Effector memory CD8-positive, alpha-beta T cell (primary cell): ENCODE results near the gene PHF2.

Experiments used
- ATAC-seq: fragments of 150-1000 bp; cut with Tn5 transposase; replicated peaks from 2 replicates; pipeline ENCODE4 v1.10.0; 2021; ENCODE audit warnings: mild to moderate bottlenecking, moderate library complexity
- DNase-seq, 3 experiments: peaks; one replicate each; pipeline ENCODE4 v3.0.0; 2021
- H3K27ac Mint-ChIP-seq, 2 donors: one replicate each; pipeline ENCODE4 v1.8.0; 2022; ENCODE audit warnings: mild to moderate bottlenecking in 2 of 2, mixed read lengths in 2 of 2, moderate library complexity in 2 of 2
- H3K27me3 Mint-ChIP-seq, 2 donors: one replicate each; pipeline ENCODE4 v1.8.0; 2022; ENCODE audit warnings: mixed read lengths in 2 of 2
- H3K36me3 Mint-ChIP-seq: one replicate; pipeline ENCODE4 v1.8.0; 2022; ENCODE audit warnings: mild to moderate bottlenecking, moderate library complexity, mixed read lengths; ENCODE audit not compliant: insufficient read depth
- H3K4me1 Mint-ChIP-seq, 2 donors: one replicate each; pipeline ENCODE4 v1.8.0; 2022; ENCODE audit warnings: low read depth in 2 of 2, mixed read lengths in 2 of 2
- H3K4me3 Mint-ChIP-seq, 2 donors: one replicate each; pipeline ENCODE4 v1.8.0; 2022; ENCODE audit warnings: mild to moderate bottlenecking in 2 of 2, mixed read lengths in 2 of 2, moderate library complexity in 2 of 2
- H3K9me3 Mint-ChIP-seq, 2 donors: one replicate each; pipeline ENCODE4 v1.8.0; 2022; ENCODE audit warnings: mixed read lengths in 2 of 2

Gene PHF2

DNA sequence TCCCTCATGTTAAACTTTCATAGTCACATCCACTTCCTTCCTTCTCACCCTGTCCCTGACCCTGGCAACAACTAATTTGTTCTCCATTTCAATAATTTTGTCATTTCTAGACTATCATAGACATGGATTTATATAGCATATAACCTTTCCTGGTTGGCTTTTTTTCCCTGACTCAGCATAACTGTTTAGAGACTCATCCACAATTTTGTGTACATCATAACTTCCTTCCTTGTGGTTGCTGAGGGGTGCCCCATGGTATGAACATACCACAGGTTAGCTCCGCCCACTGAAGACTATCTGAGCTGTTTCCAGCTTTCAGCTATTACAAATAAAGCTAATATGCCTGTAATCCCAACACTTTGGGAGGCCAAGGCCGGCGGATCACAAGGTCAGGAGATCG is 137.3 kb downstream of the PHF2 start:
- Mint-ChIP-seq H3K4me1 (no peaks in the 10 kb centered on the region), H3K27ac (no peak overlapping the region), H3K36me3 (no peaks in the 10 kb centered on the region), H3K27me3 (peaks cover 22 to 27% of the 10 kb centered on the region in 2 donors), H3K4me3 (no peak overlapping the region), H3K9me3 (peaks cover 0 to 2% of the 10 kb centered on the region in 2 donors)
- DNase-seq: no peak
- ATAC-seq: no peak

DNA sequence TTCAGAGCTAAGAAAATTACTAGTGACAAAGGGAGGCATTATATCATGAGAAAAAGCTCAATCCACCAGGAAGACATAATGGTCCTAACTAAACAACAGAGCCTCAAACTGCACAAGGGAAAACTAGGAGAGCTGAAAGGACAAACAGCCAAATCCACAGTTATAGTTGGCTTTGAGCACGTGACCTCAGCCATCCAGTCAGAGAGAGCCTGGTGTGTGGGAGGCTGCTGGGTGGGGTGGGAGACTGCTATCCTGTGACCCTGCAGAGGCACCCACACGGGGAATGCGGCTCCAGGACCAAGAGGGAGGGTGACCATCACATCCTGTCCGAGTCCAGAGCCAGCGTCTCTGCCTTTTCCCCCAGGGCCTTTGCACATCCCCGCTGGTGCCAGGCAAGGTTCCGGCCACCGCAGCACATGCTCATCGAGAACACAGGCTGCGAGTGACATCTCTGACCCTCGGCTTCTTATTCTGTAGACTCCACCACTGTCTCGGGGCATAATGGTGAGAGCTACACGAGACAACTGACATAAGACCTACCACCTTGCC is 145.1 kb downstream of the PHF2 start:
- Mint-ChIP-seq H3K27ac (no peak overlapping the region), H3K4me3 (no peak overlapping the region), H3K9me3 (no peaks in the 10 kb centered on the region), H3K36me3 (peaks cover 3% of the 10 kb centered on the region), H3K4me1 (no peaks in the 10 kb centered on the region), H3K27me3 (peaks cover 23 to 54% of the 10 kb centered on the region in 2 donors)
- DNase-seq: no peak
- no peak for ATAC-seq

DNA sequence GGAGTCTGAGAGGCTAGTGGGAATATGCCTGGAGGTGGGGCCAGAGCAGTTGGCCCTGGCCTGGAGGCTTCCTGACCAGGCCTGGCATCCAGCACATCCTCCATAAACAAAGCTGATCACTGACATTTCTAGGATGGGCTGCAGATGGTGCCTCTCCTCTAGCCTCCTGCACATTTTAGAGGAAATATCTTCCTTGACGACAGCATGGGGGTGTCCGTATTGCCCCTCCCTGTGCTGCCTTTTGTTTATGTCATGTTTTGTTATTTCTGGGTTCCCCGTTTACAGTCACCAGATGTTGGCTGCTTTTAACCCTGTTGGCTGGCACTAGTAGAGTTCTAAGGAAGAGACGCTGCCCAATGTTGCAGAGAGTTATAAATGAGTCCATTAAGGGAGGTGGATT is 148.5 kb downstream of the PHF2 start:
- Mint-ChIP-seq H3K36me3 (peaks cover under 1% of the 10 kb centered on the region), H3K27ac (no peak overlapping the region), H3K9me3 (no peaks in the 10 kb centered on the region), H3K4me3 (no peak overlapping the region), H3K27me3 (peaks cover 34 to 77% of the 10 kb centered on the region in 2 donors), H3K4me1 (no peaks in the 10 kb centered on the region)
- ATAC-seq: no peak
- no peak for DNase-seq

DNA sequence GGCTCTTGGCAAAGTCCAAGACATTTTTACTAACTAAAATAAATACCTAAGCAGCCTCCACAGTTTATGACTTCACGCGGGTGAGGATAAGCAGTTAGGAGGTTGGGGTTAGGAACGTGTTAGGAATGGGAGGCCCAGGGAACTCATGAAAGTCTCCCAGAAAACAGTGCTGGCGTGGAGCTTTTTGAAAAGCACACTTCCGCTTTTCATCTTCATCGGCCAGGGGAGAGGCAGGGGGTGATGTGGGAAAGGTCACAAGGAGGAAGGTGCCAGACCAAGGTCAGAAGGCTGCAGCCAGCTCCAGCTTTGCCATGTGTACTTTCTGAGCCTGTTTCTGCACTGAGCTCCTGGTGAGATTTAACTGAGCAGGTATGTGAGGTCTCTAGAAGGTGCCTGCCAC is 149.0 kb downstream of the PHF2 start:
- Mint-ChIP-seq H3K9me3 (no peaks in the 10 kb centered on the region), H3K36me3 (no peaks in the 10 kb centered on the region), H3K4me3 (no peak overlapping the region), H3K4me1 (no peaks in the 10 kb centered on the region), H3K27ac (no peak overlapping the region), H3K27me3 (peaks cover 30 to 77% of the 10 kb centered on the region in 2 donors)
- ATAC-seq: no peak
- DNase-seq: no peak

DNA sequence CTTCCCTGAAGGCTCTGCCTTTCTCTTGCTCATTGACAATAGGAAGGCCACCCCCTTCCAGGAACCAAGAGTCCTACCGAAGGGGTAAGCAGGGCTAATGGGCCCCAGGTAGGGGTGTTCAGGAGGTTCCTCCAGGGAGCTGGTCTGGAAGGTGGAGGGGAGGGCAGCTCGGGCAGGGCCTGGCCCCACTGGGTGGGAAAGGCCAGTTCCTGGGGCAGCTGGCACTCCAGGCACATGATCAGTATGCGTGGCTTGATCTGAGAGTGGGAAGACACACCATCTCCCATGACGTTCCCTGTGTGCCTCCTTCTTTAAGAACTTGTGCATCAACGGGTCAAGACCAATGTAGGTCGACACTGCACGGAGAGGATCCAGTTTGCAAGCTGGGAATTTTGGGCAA is 149.8 kb downstream of the PHF2 start:
- Mint-ChIP-seq H3K27ac (no peak overlapping the region), H3K4me1 (no peaks in the 10 kb centered on the region), H3K4me3 (no peak overlapping the region), H3K27me3 (peaks cover 36 to 77% of the 10 kb centered on the region in 2 donors), H3K9me3 (no peaks in the 10 kb centered on the region), H3K36me3 (no peaks in the 10 kb centered on the region)
- DNase-seq (no peak), ATAC-seq (no peak)
